ENCODE measurements around the gene UFSP2.

DNA sequence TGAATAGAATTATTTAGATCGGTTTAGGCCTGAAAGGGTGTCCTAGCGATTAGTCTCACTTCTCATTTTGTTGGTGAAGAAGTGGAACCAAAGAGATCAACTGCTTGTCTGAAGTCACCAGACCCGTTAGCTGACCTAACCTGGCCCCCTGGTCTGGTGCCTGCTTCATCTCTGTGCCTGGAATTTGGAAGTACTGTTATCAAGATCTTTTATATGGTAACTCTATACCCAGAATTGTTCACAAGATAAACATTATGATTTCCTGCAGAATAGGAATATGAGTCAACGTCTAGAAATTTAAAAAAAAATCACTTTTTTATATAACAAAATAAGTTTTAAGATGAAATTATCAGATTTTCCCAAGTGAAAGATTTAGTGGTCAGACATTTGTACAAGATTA lies 67.2 kb downstream of the UFSP2 start:
- TF ChIP-seq, protein P1, sequence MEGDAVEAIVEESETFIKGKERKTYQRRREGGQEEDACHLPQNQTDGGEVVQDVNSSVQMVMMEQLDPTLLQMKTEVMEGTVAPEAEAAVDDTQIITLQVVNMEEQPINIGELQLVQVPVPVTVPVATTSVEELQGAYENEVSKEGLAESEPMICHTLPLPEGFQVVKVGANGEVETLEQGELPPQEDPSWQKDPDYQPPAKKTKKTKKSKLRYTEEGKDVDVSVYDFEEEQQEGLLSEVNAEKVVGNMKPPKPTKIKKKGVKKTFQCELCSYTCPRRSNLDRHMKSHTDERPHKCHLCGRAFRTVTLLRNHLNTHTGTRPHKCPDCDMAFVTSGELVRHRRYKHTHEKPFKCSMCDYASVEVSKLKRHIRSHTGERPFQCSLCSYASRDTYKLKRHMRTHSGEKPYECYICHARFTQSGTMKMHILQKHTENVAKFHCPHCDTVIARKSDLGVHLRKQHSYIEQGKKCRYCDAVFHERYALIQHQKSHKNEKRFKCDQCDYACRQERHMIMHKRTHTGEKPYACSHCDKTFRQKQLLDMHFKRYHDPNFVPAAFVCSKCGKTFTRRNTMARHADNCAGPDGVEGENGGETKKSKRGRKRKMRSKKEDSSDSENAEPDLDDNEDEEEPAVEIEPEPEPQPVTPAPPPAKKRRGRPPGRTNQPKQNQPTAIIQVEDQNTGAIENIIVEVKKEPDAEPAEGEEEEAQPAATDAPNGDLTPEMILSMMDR (conservative IDR thresholded peaks at IDR 0.05 in 1 of 2, IDR thresholded peaks at IDR 0.05 in 1 of 2; ENCODE audit: extremely low read depth in 1 of 2, insufficient read depth in 1 of 2, low read depth in 1 of 2, low read length in 2 of 2) = no peak
- TF ChIP-seq EZH2 (IDR thresholded peaks at IDR 0.05; ENCODE audit: borderline replicate concordance, low read length) = no peak
